ENCODE data around the gene CPLX4.

CPLX4 gene

GRCh38 chr18:59318460-59319050 is at the start of gene CPLX4:
CPLX4 (minus strand) TSS chr18:59318649; CDS start chr18:59318462, 187 bp downstream.
- FAIRE-seq = no peak
- no peak for TF ChIP-seq POLR2A (IDR thresholded peaks at IDR 0.05; ENCODE audit: low read depth, low read length)
- DNase-seq (ENCODE audit: insufficient read length, low spot score) = no peak

- no peak for TF ChIP-seq POLR2A (IDR thresholded peaks at IDR 0.05; ENCODE audit: low read depth, low read length)
- FAIRE-seq (no peak), DNase-seq (ENCODE audit: insufficient read length, low spot score) (no peak)
Measured at GRCh38 chr18:59360381-59360780, 41.9 kb upstream of the CPLX4 start.

- TF ChIP-seq POLR2A (IDR thresholded peaks at IDR 0.05; ENCODE audit: low read depth, low read length) = no peak
- DNase-seq (ENCODE audit: insufficient read length, low spot score) (peak; percentile 3), FAIRE-seq (no peak)
Measured at GRCh38 chr18:59359576-59359952, 41.1 kb upstream of the CPLX4 start.

- DNase-seq (ENCODE audit: insufficient read length, low spot score) = peak; percentile 81
- peak; percentile 45 for FAIRE-seq
Measured at GRCh38 chr18:59358712-59359575, 40.5 kb upstream of the CPLX4 start, which contains the start of gene LMAN1. LMAN1 (minus strand) TSS chr18:59359265; CDS start chr18:59359244, 21 bp downstream.

GRCh38 chr18:59358414-59358711 is 39.9 kb upstream of the CPLX4 start:
- DNase-seq (ENCODE audit: insufficient read length, low spot score) (peak; percentile 2), FAIRE-seq (peak; percentile 41)
- no peak for TF ChIP-seq POLR2A (IDR thresholded peaks at IDR 0.05; ENCODE audit: low read depth, low read length)

More at GRCh38 chr18:59358712-59359575, 40.5 kb upstream of the CPLX4 start, which contains the start of gene LMAN1:
- peak; percentile 60 for TF ChIP-seq POLR2A (IDR thresholded peaks at IDR 0.05; ENCODE audit: low read depth, low read length)

- no peak for TF ChIP-seq POLR2A (IDR thresholded peaks at IDR 0.05; ENCODE audit: low read depth, low read length)
- peak; percentile 75 for FAIRE-seq
- peak; percentile 6 for DNase-seq (ENCODE audit: insufficient read length, low spot score)
Measured at GRCh38 chr18:59357928-59358327, 39.5 kb upstream of the CPLX4 start.

- DNase-seq (ENCODE audit: insufficient read length, low spot score) (no peak), FAIRE-seq (no peak)
- TF ChIP-seq POLR2A (IDR thresholded peaks at IDR 0.05; ENCODE audit: low read depth, low read length) = no peak
Measured at GRCh38 chr18:59354731-59355130, 36.3 kb upstream of the CPLX4 start.

- no peak for TF ChIP-seq POLR2A (IDR thresholded peaks at IDR 0.05; ENCODE audit: low read depth, low read length)
- FAIRE-seq = no peak
- no peak for DNase-seq (ENCODE audit: insufficient read length, low spot score)
Measured at GRCh38 chr18:59353079-59353680, 34.7 kb upstream of the CPLX4 start.

- TF ChIP-seq POLR2A (IDR thresholded peaks at IDR 0.05; ENCODE audit: low read depth, low read length) = no peak
- no peak for DNase-seq (ENCODE audit: insufficient read length, low spot score)
- FAIRE-seq = no peak
Measured at GRCh38 chr18:59352250-59352855, 33.9 kb upstream of the CPLX4 start.

- FAIRE-seq = no peak
- no peak for DNase-seq (ENCODE audit: insufficient read length, low spot score)
- TF ChIP-seq POLR2A (IDR thresholded peaks at IDR 0.05; ENCODE audit: low read depth, low read length) = no peak
Measured at GRCh38 chr18:59345556-59345955, 27.1 kb upstream of the CPLX4 start.

- no peak for TF ChIP-seq POLR2A (IDR thresholded peaks at IDR 0.05; ENCODE audit: low read depth, low read length)
- DNase-seq (ENCODE audit: insufficient read length, low spot score) (no peak), FAIRE-seq (no peak)
Measured at GRCh38 chr18:59344996-59345395, 26.5 kb upstream of the CPLX4 start.

GRCh38 chr18:59343926-59344325 is 25.5 kb upstream of the CPLX4 start:
- DNase-seq (ENCODE audit: insufficient read length, low spot score) = no peak
- TF ChIP-seq POLR2A (IDR thresholded peaks at IDR 0.05; ENCODE audit: low read depth, low read length) = no peak
- no peak for FAIRE-seq

GRCh38 chr18:59340817-59341216 is 22.4 kb upstream of the CPLX4 start:
- FAIRE-seq (no peak), DNase-seq (ENCODE audit: insufficient read length, low spot score) (no peak)
- TF ChIP-seq POLR2A (IDR thresholded peaks at IDR 0.05; ENCODE audit: low read depth, low read length) = no peak

- no peak for TF ChIP-seq POLR2A (IDR thresholded peaks at IDR 0.05; ENCODE audit: low read depth, low read length)
- DNase-seq (ENCODE audit: insufficient read length, low spot score) = no peak
Measured at GRCh38 chr18:59340312-59340711, 21.9 kb upstream of the CPLX4 start.

More at GRCh38 chr18:59340312-59340711, 21.9 kb upstream of the CPLX4 start:
- no peak for FAIRE-seq
